IMR-90 (cell line): ENCODE measurements around the gene DOCK9. TPM values are rescaled to one million over a fixed set of nuclear protein-coding genes. Genes with fewer than 3 reads are reported as not detected.

Experiments
- ATAC-seq: fragments of 200-7000 bp; cut with Tn5 transposase; 2 replicates; pipeline ENCODE4 v1.9.1; 2020; ENCODE audit warnings: low read depth, mild to moderate bottlenecking, moderate library complexity
- BruUV-seq: library from RNA; stranded (reverse); fragments of 400-500 nt; replicated peaks from 2 replicates; lab custom pipeline; 2021; lab: Mats Ljungman, UMichigan
- CTCF ChIA-PET: fragments of 300-600 bp; formaldehyde crosslinking; extraction: SDS; loops from one replicate; lab custom pipeline; 2021; ENCODE audit warnings: antibody characterized with exemption; lab: Yijun Ruan, JAX
- POLR2A ChIA-PET: fragments of 300-600 bp; sonication (Branson Sonifier 250); formaldehyde crosslinking; loops from one replicate; lab custom pipeline; 2022; ENCODE audit warnings: antibody characterized with exemption; ENCODE audit not compliant: unreplicated experiment; lab: Charles Lee
- DNase-seq: peaks from one replicate; pipeline ENCODE4 v3.0.0; 2013
- H2AFZ ChIP-seq: replicated peaks from 2 replicates; pipeline ENCODE3; 2013; ENCODE audit warnings: low read length, mild to moderate bottlenecking; ENCODE audit not compliant: poor library complexity
- H2AK5ac ChIP-seq: 2 replicates; pipeline ENCODE4 v1.6.1; 2013; ENCODE audit warnings: low read depth, low read length, inconsistent platforms
- H2AK9ac ChIP-seq: replicated peaks from 2 replicates; pipeline ENCODE3; 2013; ENCODE audit warnings: mild to moderate bottlenecking, low read depth, low read length, moderate library complexity; ENCODE audit not compliant: poor library complexity
- H2BK120ac ChIP-seq: 2 replicates; pipeline ENCODE4 v1.6.1; 2013; ENCODE audit warnings: low read depth, low read length, inconsistent platforms
- H2BK15ac ChIP-seq: 3 replicates; pipeline ENCODE4 v1.6.1; 2013; ENCODE audit warnings: low read depth, low read length, inconsistent platforms
- H2BK20ac ChIP-seq: 2 replicates; pipeline ENCODE4 v1.6.1; 2013; ENCODE audit warnings: low read depth, mild to moderate bottlenecking, inconsistent platforms, low read length, moderate library complexity
- H2BK5ac ChIP-seq: 2 replicates; pipeline ENCODE4 v1.6.1; 2013; ENCODE audit warnings: mild to moderate bottlenecking, low read depth, low read length, inconsistent platforms; ENCODE audit not compliant: poor library complexity, severe bottlenecking
- H3K14ac ChIP-seq: replicated peaks from 2 replicates; pipeline ENCODE4 v1.6.1; 2013; ENCODE audit warnings: low read depth, low read length, inconsistent platforms
- H3K18ac ChIP-seq: 2 replicates; pipeline ENCODE4 v1.6.1; 2013; ENCODE audit warnings: low read depth, low read length, control low read depth
- H3K23ac ChIP-seq: 2 replicates; pipeline ENCODE4 v1.6.1; 2013; ENCODE audit warnings: low read depth, low read length, inconsistent platforms
- H3K27ac ChIP-seq: 2 replicates; pipeline ENCODE4 v1.5.1; 2013; ENCODE audit warnings: mild to moderate bottlenecking, control low read depth, low read length; ENCODE audit not compliant: insufficient read depth
- H3K27me3 ChIP-seq: 2 replicates; pipeline ENCODE4 v1.6.1; 2013; ENCODE audit warnings: low read length; ENCODE audit not compliant: control insufficient read depth, insufficient read depth
- H3K36me3 ChIP-seq: 2 replicates; pipeline ENCODE4 v1.6.1; 2013; ENCODE audit warnings: low read length, mixed read lengths; ENCODE audit not compliant: control insufficient read depth, insufficient read depth
- H3K4ac ChIP-seq: 2 replicates; pipeline ENCODE4 v1.6.1; 2013; ENCODE audit warnings: low read depth, low read length, inconsistent platforms
- H3K4me1 ChIP-seq: 2 replicates; pipeline ENCODE4 v1.6.1; 2013; ENCODE audit warnings: low read length, mixed read lengths; ENCODE audit not compliant: control insufficient read depth, insufficient read depth
- H3K4me2 ChIP-seq: 2 replicates; pipeline ENCODE4 v1.6.1; 2013; ENCODE audit warnings: low read depth, mild to moderate bottlenecking, control low read depth, low read length, moderate library complexity
- H3K4me3 ChIP-seq: 2 replicates; pipeline ENCODE4 v1.5.1; 2013; ENCODE audit warnings: low read depth, mild to moderate bottlenecking, control low read depth, low read length, moderate library complexity; ENCODE audit not compliant: insufficient read depth
- H3K56ac ChIP-seq: 2 replicates; pipeline ENCODE4 v1.6.1; 2013; ENCODE audit warnings: low read length, inconsistent platforms; ENCODE audit not compliant: insufficient read depth; ENCODE audit errors: extremely low read depth
- H3K79me1 ChIP-seq, 2 experiments: 2 replicates each; pipeline ENCODE4 v1.6.1; 2013; ENCODE audit warnings: low read length in 2 of 2, inconsistent platforms in 1 of 2, low read depth in 1 of 2
- H3K9ac ChIP-seq: 2 replicates; pipeline ENCODE4 v1.6.1; 2013; ENCODE audit warnings: low read depth, low read length, control low read depth
- H3K9me1 ChIP-seq: 2 replicates; pipeline ENCODE4 v1.6.1; 2013; ENCODE audit warnings: low read length, inconsistent platforms; ENCODE audit not compliant: insufficient read depth
- H3K9me3 ChIP-seq: 2 replicates; pipeline ENCODE4 v1.6.1; 2013; ENCODE audit warnings: low read length; ENCODE audit not compliant: control insufficient read depth, insufficient read depth
- H4K20me1 ChIP-seq: 2 replicates; pipeline ENCODE4 v1.6.1; 2013; ENCODE audit warnings: low read length, inconsistent platforms; ENCODE audit not compliant: insufficient read depth
- H4K5ac ChIP-seq: 2 replicates; pipeline ENCODE4 v1.6.1; 2013; ENCODE audit warnings: mild to moderate bottlenecking, low read depth, low read length, control low read depth
- H4K8ac ChIP-seq, 2 experiments: 2 replicates each; pipeline ENCODE4 v1.6.1; 2013; ENCODE audit warnings: low read depth in 2 of 2, low read length in 2 of 2, control low read depth in 1 of 2, inconsistent platforms in 1 of 2
- H4K91ac ChIP-seq: 2 replicates; pipeline ENCODE4 v1.6.1; 2013; ENCODE audit warnings: low read depth, low read length, inconsistent platforms; ENCODE audit not compliant: insufficient read depth
- BHLHE40 ChIP-seq: fragments of 150-350 bp; IDR thresholded peaks from 2 replicates; pipeline ENCODE4 v1.6.1; 2016; ENCODE audit warnings: mild to moderate bottlenecking, low read depth, low read length
- CEBPB ChIP-seq: IDR thresholded peaks from 2 replicates; pipeline ENCODE4 v1.6.1; 2012; ENCODE audit warnings: low read depth, low read length, improper control_type of control experiment
- CHD1 ChIP-seq: IDR thresholded peaks from 2 replicates; pipeline ENCODE4 v1.6.1; 2012; ENCODE audit warnings: low read depth, low read length, improper control_type of control experiment
- CTCF ChIP-seq: conservative IDR thresholded peaks from 2 replicates; pipeline ENCODE4 v1.5.1; 2012; ENCODE audit warnings: mild to moderate bottlenecking, low read depth, low read length, improper control_type of control experiment
- ELK1 ChIP-seq: fragments of 150-350 bp; IDR thresholded peaks from 2 replicates; pipeline ENCODE4 v1.6.1; 2016; ENCODE audit warnings: low read depth, mild to moderate bottlenecking, low read length, moderate library complexity, borderline replicate concordance
- FOS ChIP-seq: fragments of 150-350 bp; IDR thresholded peaks from 2 replicates; pipeline ENCODE4 v1.6.1; 2016; ENCODE audit warnings: low read depth, low read length
- MAFK ChIP-seq: IDR thresholded peaks from 2 replicates; pipeline ENCODE4 v1.6.1; 2012; ENCODE audit warnings: low read depth, low read length, improper control_type of control experiment
- MAZ ChIP-seq: IDR thresholded peaks from 2 replicates; pipeline ENCODE4 v1.6.1; 2012; ENCODE audit warnings: low read depth, mild to moderate bottlenecking, low read length, improper control_type of control experiment, moderate library complexity, borderline replicate concordance
- MXI1 ChIP-seq: IDR thresholded peaks from 2 replicates; pipeline ENCODE4 v1.6.1; 2012; ENCODE audit warnings: low read depth, mild to moderate bottlenecking, low read length, moderate library complexity, borderline replicate concordance
- NFE2L2 ChIP-seq: fragments of 150-350 bp; IDR thresholded peaks from 2 replicates; pipeline ENCODE4 v1.6.1; 2016; ENCODE audit warnings: low read depth, mild to moderate bottlenecking, low read length
- POLR2A ChIP-seq: IDR thresholded peaks from 2 replicates; pipeline ENCODE4 v1.6.1; 2012; ENCODE audit warnings: mild to moderate bottlenecking, low read depth, low read length
- RAD21 ChIP-seq: IDR thresholded peaks from 2 replicates; pipeline ENCODE4 v1.6.1; 2012; ENCODE audit warnings: low read length, improper control_type of control experiment
- RCOR1 ChIP-seq: IDR thresholded peaks from 2 replicates; pipeline ENCODE4 v1.6.1; 2012; ENCODE audit warnings: mild to moderate bottlenecking, low read length, improper control_type of control experiment; ENCODE audit not compliant: insufficient replicate concordance
- RFX5 ChIP-seq: IDR thresholded peaks from 2 replicates; pipeline ENCODE4 v1.8.0; 2012; ENCODE audit warnings: low read depth, mild to moderate bottlenecking, low read length, moderate library complexity
- SMC3 ChIP-seq: fragments of 150-350 bp; IDR thresholded peaks from 2 replicates; pipeline ENCODE4 v1.6.1; 2016; ENCODE audit warnings: low read depth, mild to moderate bottlenecking, antibody characterized with exemption, low read length, moderate library complexity
- USF2 ChIP-seq: fragments of 150-350 bp; IDR thresholded peaks from 2 replicates; pipeline ENCODE4 v1.6.1; 2017; ENCODE audit warnings: mild to moderate bottlenecking, antibody characterized with exemption, low read length, low read depth
- WGBS, 2 experiments: methylation state at CpG; one replicate each; pipeline versions ENCODE4 v1.1.5 to v1.1.7; 2013; ENCODE audit warnings: missing lambda C conversion rate in 2 of 2; ENCODE audit not compliant: insufficient read length in 1 of 2; ENCODE audit errors: extremely low coverage in 2 of 2; 5-methylcytosine and 5-hydroxymethylcytosine counted together
- dilution Hi-C: fragments of 300-500 bp; cut with HindIII; formaldehyde crosslinking; loops from one replicate; pipeline ENCODE4 v1.14.3; 2018; ENCODE audit warnings: low sequenced_read_pairs; ENCODE audit not compliant: unreplicated experiment
- in situ Hi-C: fragments of 300-500 bp; cut with MboI; formaldehyde crosslinking; loops from 3 replicates; pipeline ENCODE4 v1.14.3; 2019; ENCODE audit warnings: low sequenced_read_pairs, inconsistent platforms, mixed read lengths
- intact Hi-C: fragments of 100-400 bp; cut with micrococcal nuclease; formaldehyde crosslinking; loops from 2 replicates; pipeline ENCODE4 v1.10.0; 2022
- polyA plus RNA-seq, 3 experiments: library from polyadenylated mRNA; depleted of rRNA; stranded (reverse); fragments of >200 nt; gene quantifications; 2 replicates each; pipeline ENCODE4 v1.2.3, GENCODE V29; 2012; ENCODE audit warnings: low replicate concordance in 1 of 3
- total RNA-seq: library from RNA; depleted of rRNA; stranded (reverse); fragments of >200 nt; gene quantifications from 2 replicates; pipeline ENCODE4 v1.2.3, GENCODE V29; 2012

DOCK9 gene
- total and polyA plus RNA-seq, 2 of the 4 experiments (the other 2 are of a cell fraction) = 4.8 to 7.2 TPM

- DNase-seq (no peak), ATAC-seq (no peak)
- Histone ChIP-seq H3K18ac (no peak overlapping the region), H3K4me3 (no peak overlapping the region), H3K27ac (no peak overlapping the region), H3K9me1 (peaks cover 6% of the 10 kb centered on the region), H3K4me2 (no peak overlapping the region), H3K27me3 (no peaks in the 10 kb centered on the region; the same call in 1 of the 2 replicates), H3K9me3 (no peaks in the 10 kb centered on the region), H2AFZ (no peak overlapping the region), H2BK15ac (no peak overlapping the region), H3K79me1 (peaks cover 3 to 22% of the 10 kb centered on the region in 2 experiments; a peak in 2 of 4 replicates), H4K8ac (no peak overlapping the region), H3K4me1 (no peaks in the 10 kb centered on the region), H2AK5ac (no peak overlapping the region), H3K23ac (no peak overlapping the region), H2BK20ac (no peak overlapping the region), H3K9ac (no peak overlapping the region), H2BK120ac (no peak overlapping the region), H3K56ac (no peak overlapping the region), H2BK5ac (no peak overlapping the region), H4K20me1 (no peaks in the 10 kb centered on the region), H3K14ac (no peak overlapping the region), H4K91ac (no peak overlapping the region), H3K4ac (no peak overlapping the region), H2AK9ac (no peak overlapping the region), H3K36me3 (no peaks in the 10 kb centered on the region), H4K5ac (no peak overlapping the region)
- no TSS peak for BruUV-seq
- dilution Hi-C loops = no loop called here
- TF ChIP-seq RAD21 (no peak), BHLHE40 (no peak), MAFK (no peak), POLR2A (no peak), FOS (no peak), RCOR1 (no peak), RFX5 (no peak), USF2 (no peak), ELK1 (no peak), NFE2L2 (no peak), CHD1 (no peak), CEBPB (no peak), CTCF (no peak), MAZ (no peak), MXI1 (no peak), SMC3 (no peak)
- ChIA-PET POLR2A (no interaction called here), CTCF (no interaction called here)
- in situ Hi-C loops = no loop called here
- WGBS, 2 experiments = no CpG with 5 or more reads among the region's 2 CpGs
- intact Hi-C loops = no loop called here
These were observed 13.9 kb downstream of the DOCK9 start for GRCh38 chr13:98963917-98964316.
